ENCODE data around the gene GLRA3. TPM values are rescaled to one million over a fixed set of nuclear protein-coding genes. Genes with fewer than 3 reads are reported as not detected.

GLRA3 gene
- polyA plus RNA-seq, 3 donors: not detected

- Mint-ChIP-seq H3K27me3 (ENCODE audit: low read depth in 3 of 3) (no peaks in the 10 kb centered on the region), H3K4me3 (no peak overlapping the region), H3K36me3 (no peaks in the 10 kb centered on the region), H3K9me3 (no peaks in the 10 kb centered on the region), H3K27ac (no peak overlapping the region), H3K4me1 (no peaks in the 10 kb centered on the region)
- Histone ChIP-seq H3K4me1 (ENCODE audit: control insufficient read depth in 1 of 2, insufficient read depth in 2 of 2, low read length in 2 of 2) (no peaks in the 10 kb centered on the region), H4K20me1 (ENCODE audit: insufficient read depth, low read length) (no peaks in the 10 kb centered on the region), H3K27ac (ENCODE audit: low read depth in 1 of 2, low read length in 2 of 2) (no peak overlapping the region), H3K4me2 (replicated peaks; ENCODE audit: extremely low read depth, low read length, poor library complexity, severe bottlenecking) (no peak overlapping the region), H3K4me3 (replicated peaks in 1 of 3; ENCODE audit: low read depth in 2 of 3, low read length in 3 of 3) (no peak overlapping the region), H3K9ac (ENCODE audit: insufficient read depth, low read length, poor library complexity, severe bottlenecking) (no peak overlapping the region), H2AFZ (ENCODE audit: insufficient read depth, low read depth, low read length, poor library complexity, severe bottlenecking) (no peak overlapping the region), H3K9me3 (replicated peaks in 1 of 2; ENCODE audit: control insufficient read depth in 1 of 2, insufficient read depth in 1 of 2, low read length in 2 of 2) (no peaks in the 10 kb centered on the region), H3K79me2 (ENCODE audit: insufficient read depth, low read length) (no peaks in the 10 kb centered on the region), H3K27me3 (ENCODE audit: control insufficient read depth in 2 of 2, insufficient read depth in 2 of 2, low read length in 2 of 2) (no peaks in the 10 kb centered on the region), H3K36me3 (replicated peaks in 1 of 2; ENCODE audit: control insufficient read depth in 1 of 2, insufficient read depth in 2 of 2, low read length in 2 of 2) (no peaks in the 10 kb centered on the region)
- no CpG with 5 or more reads among the region's 3 CpGs for WGBS (ENCODE audit: insufficient coverage)
- no peak for DNase-seq
- TF ChIP-seq CTCF (IDR thresholded peaks at IDR 0.05): no peak
- intact Hi-C loops (cut with micrococcal nuclease): loop anchor here in 1 of 2 donors (10.0 kb wide), 1 partner anchor 353 kb away; no protein-coding TSS in a partner anchor
Measured at GRCh38 chr4:174717828-174718227, 111.2 kb downstream of the GLRA3 start.

- Mint-ChIP-seq H3K36me3 (no peaks in the 10 kb centered on the region), H3K27me3 (ENCODE audit: low read depth in 3 of 3) (no peaks in the 10 kb centered on the region), H3K4me1 (no peaks in the 10 kb centered on the region), H3K27ac (no peak overlapping the region), H3K9me3 (no peaks in the 10 kb centered on the region), H3K4me3 (no peak overlapping the region)
- H3K4me1 ChIP-seq (ENCODE audit: control insufficient read depth in 1 of 2, insufficient read depth in 2 of 2, low read length in 2 of 2): no peaks in the 10 kb centered on the region
- DNase-seq: no peak
- no peaks in the 10 kb centered on the region for H3K27me3 ChIP-seq (ENCODE audit: control insufficient read depth in 2 of 2, insufficient read depth in 2 of 2, low read length in 2 of 2)
- no peaks in the 10 kb centered on the region for H4K20me1 ChIP-seq (ENCODE audit: insufficient read depth, low read length)
- H2AFZ ChIP-seq (ENCODE audit: insufficient read depth, low read depth, low read length, poor library complexity, severe bottlenecking): no peak overlapping the region
- no peaks in the 10 kb centered on the region for H3K36me3 ChIP-seq (replicated peaks in 1 of 2; ENCODE audit: control insufficient read depth in 1 of 2, insufficient read depth in 2 of 2, low read length in 2 of 2)
- H3K4me3 ChIP-seq (replicated peaks in 1 of 3; ENCODE audit: low read depth in 2 of 3, low read length in 3 of 3): no peak overlapping the region
- no peaks in the 10 kb centered on the region for H3K9me3 ChIP-seq (replicated peaks in 1 of 2; ENCODE audit: control insufficient read depth in 1 of 2, insufficient read depth in 1 of 2, low read length in 2 of 2)
- no peak overlapping the region for H3K27ac ChIP-seq (ENCODE audit: low read depth in 1 of 2, low read length in 2 of 2)
- no peak overlapping the region for H3K4me2 ChIP-seq (replicated peaks; ENCODE audit: extremely low read depth, low read length, poor library complexity, severe bottlenecking)
- H3K79me2 ChIP-seq (ENCODE audit: insufficient read depth, low read length): no peaks in the 10 kb centered on the region
- intact Hi-C loops (cut with micrococcal nuclease): loop anchor here in 1 of 2 donors (10.0 kb wide), 1 partner anchor 352 kb away; no protein-coding TSS in a partner anchor
- WGBS (ENCODE audit: insufficient coverage): no CpG with 5 or more reads among the region's 3 CpGs
- TF ChIP-seq CTCF (IDR thresholded peaks at IDR 0.05): no peak
- no peak overlapping the region for H3K9ac ChIP-seq (ENCODE audit: insufficient read depth, low read length, poor library complexity, severe bottlenecking)
Measured at GRCh38 chr4:174716986-174717770, 111.9 kb downstream of the GLRA3 start.

All from CD14-positive monocyte (primary cell).